Measurements from ENCODE around the gene FOXC1.

DNA sequence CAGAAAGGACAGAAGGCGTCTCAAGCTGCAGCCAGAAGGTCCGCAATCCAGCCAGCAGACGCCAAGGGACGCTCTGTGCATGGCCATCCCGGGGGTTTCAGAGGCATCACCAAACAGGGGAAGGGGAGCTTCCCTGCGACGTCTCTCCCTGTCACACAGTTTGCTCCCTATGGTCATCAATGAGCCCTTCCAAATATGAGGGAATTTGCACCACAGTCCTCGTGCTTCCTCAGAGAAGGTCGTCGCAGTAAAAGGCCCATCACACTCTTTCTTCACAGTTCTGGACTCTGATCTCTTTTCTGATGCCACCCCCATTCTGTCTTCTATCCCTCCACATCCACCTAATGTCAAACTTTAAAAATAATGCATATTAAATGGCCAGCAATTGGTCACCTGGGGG, 10.2 kb upstream of the FOXC1 start:
- TF ChIP-seq, protein P1, sequence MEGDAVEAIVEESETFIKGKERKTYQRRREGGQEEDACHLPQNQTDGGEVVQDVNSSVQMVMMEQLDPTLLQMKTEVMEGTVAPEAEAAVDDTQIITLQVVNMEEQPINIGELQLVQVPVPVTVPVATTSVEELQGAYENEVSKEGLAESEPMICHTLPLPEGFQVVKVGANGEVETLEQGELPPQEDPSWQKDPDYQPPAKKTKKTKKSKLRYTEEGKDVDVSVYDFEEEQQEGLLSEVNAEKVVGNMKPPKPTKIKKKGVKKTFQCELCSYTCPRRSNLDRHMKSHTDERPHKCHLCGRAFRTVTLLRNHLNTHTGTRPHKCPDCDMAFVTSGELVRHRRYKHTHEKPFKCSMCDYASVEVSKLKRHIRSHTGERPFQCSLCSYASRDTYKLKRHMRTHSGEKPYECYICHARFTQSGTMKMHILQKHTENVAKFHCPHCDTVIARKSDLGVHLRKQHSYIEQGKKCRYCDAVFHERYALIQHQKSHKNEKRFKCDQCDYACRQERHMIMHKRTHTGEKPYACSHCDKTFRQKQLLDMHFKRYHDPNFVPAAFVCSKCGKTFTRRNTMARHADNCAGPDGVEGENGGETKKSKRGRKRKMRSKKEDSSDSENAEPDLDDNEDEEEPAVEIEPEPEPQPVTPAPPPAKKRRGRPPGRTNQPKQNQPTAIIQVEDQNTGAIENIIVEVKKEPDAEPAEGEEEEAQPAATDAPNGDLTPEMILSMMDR (IDR thresholded peaks at IDR 0.05; ENCODE audit: low read depth, low read length, poor library complexity, severe bottlenecking), result no peak
- no peak for TF ChIP-seq EZH2phosphoT487 (IDR thresholded peaks at IDR 0.05; ENCODE audit: borderline replicate concordance, low read length)
